GM19239 (cell line): ENCODE measurements around the gene TRAF4.
"Not testable (repeated sequence)": the region's sequence is repeated elsewhere in the genome, so short reads cannot be mapped to it uniquely, and the experiment has no call there.

Experiments used
- DNase-seq: peaks from one replicate; pipeline ENCODE4 v3.0.0; 2011; ENCODE audit warnings: low spot score; ENCODE audit not compliant: insufficient read length
- FAIRE-seq: peaks from 2 replicates; lab custom pipeline; 2011; peaks lifted over from hg19 to GRCh38; lab: Jason Lieb, UNC

TRAF4 gene

DNA sequence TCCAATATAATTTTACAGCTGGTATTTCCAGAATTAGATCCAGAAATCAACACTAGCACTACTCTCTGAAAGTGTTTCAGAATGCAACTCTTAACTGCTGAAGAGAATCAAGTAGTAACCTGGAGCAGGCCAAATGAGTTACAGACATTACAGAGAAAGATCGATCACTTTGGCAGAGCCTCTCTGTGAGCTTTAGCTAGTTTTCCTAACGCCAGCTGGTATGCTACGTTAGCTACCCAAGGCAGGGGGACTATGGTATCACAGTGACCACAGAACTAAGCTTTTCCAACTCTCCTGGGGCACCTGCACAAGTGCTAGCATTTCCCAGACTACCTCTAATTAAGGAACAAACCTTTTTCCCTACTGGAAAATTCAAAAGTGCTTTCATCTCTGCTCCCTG lies 30.4 kb downstream of the TRAF4 start:
- no peak for FAIRE-seq

DNA sequence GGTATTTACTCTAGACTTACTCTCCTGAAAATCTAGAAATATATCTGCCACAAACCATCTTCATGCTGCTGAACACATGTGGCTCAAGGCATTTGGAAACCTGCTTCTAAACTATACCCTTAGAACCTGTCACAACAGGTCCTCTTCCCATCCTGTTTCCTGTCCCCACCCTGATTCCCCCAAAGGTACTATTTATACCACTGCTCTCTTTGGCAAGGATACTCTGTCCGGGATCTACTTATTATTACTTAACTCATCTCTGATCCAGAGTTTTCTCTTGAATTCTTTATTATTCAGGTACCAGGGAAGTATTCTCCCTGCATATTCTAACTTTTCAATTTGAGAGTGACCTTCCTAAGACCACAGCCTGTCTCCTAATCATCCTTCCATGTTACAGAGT lies 33.4 kb downstream of the TRAF4 start:
- no peak for FAIRE-seq

More for the DNA sequence above, 30.4 kb downstream of the TRAF4 start:
- DNase-seq, result no peak

DNA sequence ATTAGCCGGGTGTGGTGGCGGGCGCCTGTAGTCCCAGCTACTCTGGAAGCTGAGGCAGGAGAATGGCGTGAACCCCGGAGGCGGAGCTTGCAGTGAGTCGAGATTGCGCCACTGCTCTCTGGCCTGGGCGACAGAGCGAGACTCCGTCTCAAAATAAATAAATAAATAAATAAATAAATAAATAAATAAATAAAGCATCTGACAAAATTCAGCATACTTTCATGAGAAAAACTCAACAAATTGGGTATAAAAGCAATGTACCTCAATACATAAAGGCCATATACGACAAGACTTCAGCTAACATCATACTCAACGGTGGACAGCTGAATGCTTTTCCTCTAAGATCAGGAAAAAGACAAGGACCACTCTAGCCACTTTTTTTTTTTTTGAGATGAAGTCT lies 35.8 kb downstream of the TRAF4 start:
- FAIRE-seq, DNase-seq: not testable (repeated sequence)

More for the DNA sequence above, 33.4 kb downstream of the TRAF4 start:
- no peak for DNase-seq

DNA sequence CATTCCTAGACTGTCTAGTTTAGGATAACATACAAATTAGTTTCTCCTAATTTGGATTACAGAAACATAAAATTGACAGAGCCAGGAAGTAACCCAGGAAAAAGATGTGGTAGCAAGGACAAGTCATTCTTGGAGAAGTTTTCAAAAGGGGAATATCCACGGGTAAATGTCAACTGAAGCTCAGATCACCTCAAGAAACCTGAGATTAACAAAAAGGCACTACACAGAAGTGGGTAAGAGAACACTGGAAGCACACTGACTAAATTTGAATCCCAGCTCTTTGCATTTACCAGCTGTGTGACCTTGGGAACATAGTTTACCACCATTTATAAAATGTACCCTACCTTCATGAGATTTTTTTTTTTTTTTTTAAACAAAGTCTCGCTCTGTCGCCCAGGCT lies 39.4 kb downstream of the TRAF4 start:
- FAIRE-seq, result no peak
- no peak for DNase-seq

DNA sequence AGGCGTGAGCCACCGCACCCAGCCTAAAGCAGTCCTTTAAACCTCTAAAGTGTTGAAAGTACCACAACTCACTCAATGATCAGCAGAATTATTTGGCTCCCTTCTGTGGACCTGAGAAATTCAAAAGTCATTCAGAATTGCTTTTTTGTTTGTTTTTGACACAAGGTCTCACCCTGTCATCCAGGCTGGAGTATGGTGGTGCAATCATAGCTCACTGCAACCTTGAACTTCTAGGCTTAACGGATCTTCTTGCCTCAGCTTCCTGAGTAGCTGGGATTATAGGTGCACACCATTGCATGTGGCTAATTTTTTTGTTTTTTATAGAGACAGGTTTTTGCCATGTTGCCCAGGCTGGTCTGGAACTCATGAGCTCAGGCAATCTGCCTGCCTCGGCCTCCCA lies 44.3 kb downstream of the TRAF4 start:
- DNase-seq, result no peak
- no peak for FAIRE-seq

DNA sequence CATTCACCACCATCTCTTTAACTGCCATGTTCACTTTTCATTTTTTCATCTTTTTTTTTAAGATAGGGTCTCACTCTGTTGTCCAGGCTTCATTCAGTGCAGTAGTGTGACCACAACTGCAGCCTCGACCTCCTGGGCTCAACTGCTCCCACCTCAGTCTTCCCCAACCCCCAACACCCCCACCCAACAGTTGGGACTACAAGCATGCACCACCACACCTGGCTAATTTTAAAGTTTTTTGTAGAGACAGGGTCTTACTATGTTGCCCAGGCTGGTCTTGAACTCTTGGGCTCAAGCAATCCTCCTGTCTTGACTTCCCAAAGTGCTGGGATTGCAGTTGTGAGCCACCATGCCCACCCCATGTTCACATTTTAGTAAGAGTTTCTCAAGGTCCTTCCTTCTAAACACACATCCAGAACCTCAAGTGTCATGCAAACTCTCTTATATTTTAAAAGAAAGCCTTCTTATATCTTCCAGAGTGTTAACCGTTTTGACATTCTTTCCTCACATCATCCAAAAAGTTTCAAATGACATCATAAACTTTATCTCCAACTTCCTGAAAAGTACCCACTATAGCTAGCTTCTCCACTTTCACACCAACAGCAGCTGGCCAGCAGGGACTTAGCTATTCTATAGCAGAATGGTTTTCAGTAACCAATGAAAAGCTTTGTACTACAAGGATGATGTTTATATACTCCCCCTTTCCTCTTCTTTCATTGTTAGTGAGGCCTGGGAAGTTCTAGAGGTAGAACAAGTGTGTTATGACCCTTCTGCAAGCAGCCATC lies 49.3 kb downstream of the TRAF4 start:
- FAIRE-seq (no peak), DNase-seq (no peak)

DNA sequence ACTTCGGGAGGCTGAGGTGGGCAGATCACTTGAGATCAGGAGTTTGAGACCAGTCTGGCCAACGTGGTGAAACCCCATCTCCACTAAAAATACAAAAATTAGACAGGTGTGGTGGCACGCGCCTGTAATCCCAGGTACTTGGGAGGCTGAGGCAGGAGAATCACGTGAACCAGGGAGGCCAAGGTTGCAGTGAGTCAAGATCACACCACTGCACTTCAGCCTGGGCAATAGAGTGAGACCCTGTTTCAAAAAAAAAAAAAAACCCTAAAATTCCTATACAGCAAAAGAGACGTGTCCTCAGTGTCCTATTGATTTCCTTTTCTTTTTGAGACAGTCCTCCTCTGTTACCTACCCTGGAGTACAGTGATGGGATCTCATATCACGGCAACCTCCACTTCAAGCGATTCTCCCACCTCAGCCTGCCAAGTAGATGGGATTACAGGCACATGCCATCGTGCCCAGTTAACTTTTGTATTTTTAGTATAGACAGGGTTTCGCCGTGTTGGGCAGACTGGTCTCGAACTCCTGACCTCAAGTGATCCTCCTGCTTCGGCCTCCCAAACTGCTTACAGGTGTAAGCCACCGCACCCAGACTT lies 51.1 kb downstream of the TRAF4 start:
- not testable (repeated sequence) for DNase-seq, FAIRE-seq

DNA sequence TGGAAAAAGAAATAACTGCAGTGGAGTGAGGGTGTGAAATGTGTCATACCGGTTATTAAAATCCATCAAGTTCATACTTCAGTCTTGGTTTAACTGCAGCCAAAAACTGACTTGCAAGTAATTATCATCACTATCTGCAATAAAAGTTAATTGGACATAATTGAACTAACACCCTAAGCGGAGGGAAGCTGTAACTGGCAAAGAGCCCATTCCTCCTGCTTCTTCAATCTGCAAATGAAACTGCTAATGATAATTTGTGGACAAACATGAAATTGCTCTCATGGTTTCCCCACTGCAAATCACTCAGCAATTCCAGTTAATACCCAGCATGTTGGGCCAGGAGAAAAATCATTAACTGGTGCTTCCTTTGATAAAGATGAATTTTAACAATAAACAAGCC lies 52.3 kb downstream of the TRAF4 start:
- DNase-seq (no peak), FAIRE-seq (no peak)
